ENCODE measurements around the gene NMT2.

The NMT2 gene

GRCh38 chr10:15084502-15084922 is 84.0 kb downstream of the NMT2 start:
- no peaks in the 10 kb centered on the region for H3K9me3 ChIP-seq (ENCODE audit: insufficient read depth, low read length)
- H3K36me3 ChIP-seq (replicated peaks; ENCODE audit: low read depth, low read length) = no peaks in the 10 kb centered on the region
- H2AFZ ChIP-seq (ENCODE audit: low read depth, low read length) = no peak overlapping the region
- H3K4me2 ChIP-seq (ENCODE audit: low read length) = no peak overlapping the region
- no peak overlapping the region for H3K9ac ChIP-seq (ENCODE audit: low read length)
- no peaks in the 10 kb centered on the region for H3K79me2 ChIP-seq (ENCODE audit: low read length)
- no peak for TF ChIP-seq EZH2phosphoT487 (IDR thresholded peaks at IDR 0.05; ENCODE audit: low read depth)
- no peak for TF ChIP-seq CTCF (IDR thresholded peaks at IDR 0.05; ENCODE audit: low read depth, low read length)
- no peak overlapping the region for H3K27ac ChIP-seq (ENCODE audit: low read length)
- no peaks in the 10 kb centered on the region for H3K4me1 ChIP-seq (ENCODE audit: low read length)
- no peak overlapping the region for H3K4me3 ChIP-seq (ENCODE audit: low read length)
- no peaks in the 10 kb centered on the region for H4K20me1 ChIP-seq (ENCODE audit: insufficient read depth, low read length)
- no peaks in the 10 kb centered on the region for H3K27me3 ChIP-seq (ENCODE audit: low read depth, low read length)

- no peaks in the 10 kb centered on the region for H3K9me3 ChIP-seq (ENCODE audit: insufficient read depth, low read length)
- no peaks in the 10 kb centered on the region for H3K36me3 ChIP-seq (replicated peaks; ENCODE audit: low read depth, low read length)
- H3K9ac ChIP-seq (ENCODE audit: low read length) = no peak overlapping the region
- H4K20me1 ChIP-seq (ENCODE audit: insufficient read depth, low read length) = no peaks in the 10 kb centered on the region
- TF ChIP-seq EZH2phosphoT487 (IDR thresholded peaks at IDR 0.05; ENCODE audit: low read depth) (no peak), CTCF (IDR thresholded peaks at IDR 0.05; ENCODE audit: low read depth, low read length) (no peak)
- H3K79me2 ChIP-seq (ENCODE audit: low read length) = no peaks in the 10 kb centered on the region
- no peaks in the 10 kb centered on the region for H3K4me1 ChIP-seq (ENCODE audit: low read length)
- no peaks in the 10 kb centered on the region for H3K27me3 ChIP-seq (ENCODE audit: low read depth, low read length)
- no peak overlapping the region for H3K27ac ChIP-seq (ENCODE audit: low read length)
- no peak overlapping the region for H2AFZ ChIP-seq (ENCODE audit: low read depth, low read length)
- no peak overlapping the region for H3K4me2 ChIP-seq (ENCODE audit: low read length)
- H3K4me3 ChIP-seq (ENCODE audit: low read length) = no peak overlapping the region
Observed at GRCh38 chr10:15083674-15084501, 84.6 kb downstream of the NMT2 start.

GRCh38 chr10:15075421-15075820 is 93.1 kb downstream of the NMT2 start:
- TF ChIP-seq CTCF (IDR thresholded peaks at IDR 0.05; ENCODE audit: low read depth, low read length) (no peak), EZH2phosphoT487 (IDR thresholded peaks at IDR 0.05; ENCODE audit: low read depth) (no peak)
- H2AFZ ChIP-seq (ENCODE audit: low read depth, low read length) = no peak overlapping the region
- no peak overlapping the region for H3K9ac ChIP-seq (ENCODE audit: low read length)
- H3K9me3 ChIP-seq (ENCODE audit: insufficient read depth, low read length) = no peaks in the 10 kb centered on the region
- no peak overlapping the region for H3K4me2 ChIP-seq (ENCODE audit: low read length)
- H4K20me1 ChIP-seq (ENCODE audit: insufficient read depth, low read length) = no peaks in the 10 kb centered on the region
- no peak overlapping the region for H3K4me3 ChIP-seq (ENCODE audit: low read length)
- H3K36me3 ChIP-seq (replicated peaks; ENCODE audit: low read depth, low read length) = no peaks in the 10 kb centered on the region
- H3K27me3 ChIP-seq (ENCODE audit: low read depth, low read length) = no peaks in the 10 kb centered on the region
- H3K27ac ChIP-seq (ENCODE audit: low read length) = no peak overlapping the region
- no peaks in the 10 kb centered on the region for H3K79me2 ChIP-seq (ENCODE audit: low read length)
- no peaks in the 10 kb centered on the region for H3K4me1 ChIP-seq (ENCODE audit: low read length)

GRCh38 chr10:15072358-15072757 is 96.1 kb downstream of the NMT2 start:
- TF ChIP-seq EZH2phosphoT487 (IDR thresholded peaks at IDR 0.05; ENCODE audit: low read depth) (no peak), CTCF (IDR thresholded peaks at IDR 0.05; ENCODE audit: low read depth, low read length) (no peak)
- H3K4me2 ChIP-seq (ENCODE audit: low read length) = no peak overlapping the region
- no peaks in the 10 kb centered on the region for H3K4me1 ChIP-seq (ENCODE audit: low read length)
- no peaks in the 10 kb centered on the region for H3K36me3 ChIP-seq (replicated peaks; ENCODE audit: low read depth, low read length)
- no peaks in the 10 kb centered on the region for H3K27me3 ChIP-seq (ENCODE audit: low read depth, low read length)
- H3K9me3 ChIP-seq (ENCODE audit: insufficient read depth, low read length) = no peaks in the 10 kb centered on the region
- no peak overlapping the region for H3K9ac ChIP-seq (ENCODE audit: low read length)
- H3K4me3 ChIP-seq (ENCODE audit: low read length) = no peak overlapping the region
- H4K20me1 ChIP-seq (ENCODE audit: insufficient read depth, low read length) = no peaks in the 10 kb centered on the region
- no peaks in the 10 kb centered on the region for H3K79me2 ChIP-seq (ENCODE audit: low read length)
- no peak overlapping the region for H3K27ac ChIP-seq (ENCODE audit: low read length)
- no peak overlapping the region for H2AFZ ChIP-seq (ENCODE audit: low read depth, low read length)
